HepG2 (cell line): ENCODE results near the gene PISD. TPM values are rescaled to one million over a fixed set of nuclear protein-coding genes. Genes with fewer than 3 reads are reported as not detected.

Experiments used
- CSRNP1 ChIP-seq: sonication (generic); formaldehyde crosslinking; IDR thresholded peaks from 2 replicates; pipeline ENCODE4 v1.8.1; 2023; ENCODE audit warnings: mild to moderate bottlenecking, missing genetic modification reagents
- CSRNP2 ChIP-seq: sonication (generic); formaldehyde crosslinking; conservative IDR thresholded peaks from 2 replicates; pipeline ENCODE4 v1.8.0; 2022; ENCODE audit warnings: low read depth, missing genetic modification reagents
- GLMP ChIP-seq: sonication (generic); formaldehyde crosslinking; IDR thresholded peaks from 2 replicates; pipeline ENCODE4 v1.9.0; 2021; ENCODE audit warnings: missing genetic modification reagents, mild to moderate bottlenecking, borderline replicate concordance
- HIVEP1 ChIP-seq: sonication (generic); formaldehyde crosslinking; IDR thresholded peaks from 2 replicates; pipeline ENCODE4 v1.4.0; 2020; ENCODE audit warnings: mild to moderate bottlenecking, missing genetic modification reagents
- MXD3 ChIP-seq: IDR thresholded peaks from 2 replicates; pipeline ENCODE4 v1.6.1; 2016; ENCODE audit warnings: mild to moderate bottlenecking, missing biosample characterization, missing genetic modification reagents
- MXD4 ChIP-seq: IDR thresholded peaks from 2 replicates; pipeline ENCODE4 v1.6.1; 2016; ENCODE audit warnings: mild to moderate bottlenecking, missing biosample characterization, missing genetic modification reagents
- NFYC ChIP-seq: IDR thresholded peaks from 2 replicates; pipeline ENCODE4 v1.6.1; 2016; ENCODE audit warnings: missing genetic modification reagents, missing compliant biosample characterization
- POLR2AphosphoS5 ChIP-seq: IDR thresholded peaks from 2 replicates; pipeline ENCODE4 v1.6.1; 2012; ENCODE audit warnings: low read depth, low read length
- REXO4 ChIP-seq: sonication (generic); formaldehyde crosslinking; IDR thresholded peaks from 2 replicates; pipeline ENCODE4 v1.8.0; 2022; ENCODE audit warnings: missing genetic modification reagents, mild to moderate bottlenecking, borderline replicate concordance
- SP4 ChIP-seq: sonication (generic); formaldehyde crosslinking; IDR thresholded peaks from 2 replicates; pipeline ENCODE4 v1.8.1; 2023; ENCODE audit warnings: mild to moderate bottlenecking, missing genetic modification reagents
- SP5 ChIP-seq: IDR thresholded peaks from 2 replicates; pipeline ENCODE4 v1.6.1; 2016; ENCODE audit warnings: low read depth, borderline replicate concordance
- SRSF4 ChIP-seq: fragments of 200-400 bp; formaldehyde crosslinking; IDR thresholded peaks from one replicate; pipeline ENCODE4 v1.6.1; 2018; ENCODE audit warnings: mild to moderate bottlenecking, low read depth, low read length, moderate library complexity; ENCODE audit not compliant: poor library complexity, severe bottlenecking
- THAP8 ChIP-seq: sonication (generic); formaldehyde crosslinking; IDR thresholded peaks from 2 replicates; pipeline ENCODE4 v1.5.1; 2020; ENCODE audit warnings: missing genetic modification reagents, mild to moderate bottlenecking, borderline replicate concordance
- YEATS2 ChIP-seq: sonication (generic); formaldehyde crosslinking; IDR thresholded peaks from 2 replicates; pipeline ENCODE4 v1.4.0; 2020; ENCODE audit warnings: missing genetic modification reagents, borderline replicate concordance
- ZBTB26 ChIP-seq: IDR thresholded peaks from 2 replicates; pipeline ENCODE4 v1.6.1; 2016; ENCODE audit warnings: missing compliant biosample characterization, missing genetic modification reagents, borderline replicate concordance
- ZNF234 ChIP-seq: sonication (generic); formaldehyde crosslinking; conservative IDR thresholded peaks from 2 replicates; pipeline ENCODE4 v1.5.1; 2020; ENCODE audit warnings: mild to moderate bottlenecking, missing genetic modification reagents
- ZNF251 ChIP-seq: sonication (generic); formaldehyde crosslinking; IDR thresholded peaks from 2 replicates; pipeline ENCODE4 v1.9.0; 2021; ENCODE audit warnings: mild to moderate bottlenecking, missing genetic modification reagents
- ZNF672 ChIP-seq: sonication (generic); formaldehyde crosslinking; IDR thresholded peaks from 2 replicates; pipeline ENCODE4 v1.8.1; 2022; ENCODE audit warnings: missing genetic modification reagents
- ZNF770 ChIP-seq: sonication (generic); formaldehyde crosslinking; IDR thresholded peaks from 2 replicates; pipeline ENCODE4 v1.5.0; 2020; ENCODE audit warnings: mild to moderate bottlenecking, missing genetic modification reagents
- ZNF773 ChIP-seq: sonication (generic); formaldehyde crosslinking; IDR thresholded peaks from 2 replicates; pipeline ENCODE4 v1.4.0; 2020; ENCODE audit warnings: missing genetic modification reagents, borderline replicate concordance
- polyA plus RNA-seq, 8 experiments: library from polyadenylated mRNA; depleted of rRNA in 3 of 8; stranded (reverse) in 7 of 8; unstranded in 1 of 8; fragments of >200 nt; fragmentation: Illumina TruSeq in 4 of 8; extraction: Trizol in 4 of 8; gene quantifications; 2 replicates each; pipeline versions ENCODE4 v1.2.1 to v1.2.3, GENCODE V29; 2011 to 2016; ENCODE audit warnings: low read depth in 4 of 8, missing spikeins in 1 of 8, mixed read lengths in 1 of 8; ENCODE audit not compliant: insufficient read depth in 1 of 8
- total RNA-seq, 5 experiments: library from RNA; depleted of rRNA; stranded (reverse); fragments of >200 nt; fragmentation: Illumina TruSeq; extraction: Trizol; gene quantifications; 2 replicates each; pipeline ENCODE4 v1.2.3, GENCODE V29; 2016; ENCODE audit warnings: low read depth in 1 of 5

The PISD gene
- total and polyA plus RNA-seq, 2 of the 13 experiments (the other 11 are each of a cell fraction or from before 2014, with no cell fraction given): 30.1 to 47.7 TPM

- TF ChIP-seq ZNF773 (no peak), POLR2AphosphoS5 (no peak), MXD4 (CRISPR knock-in tag) (no peak), ZNF234 (CRISPR knock-in tag) (no peak), ZBTB26 (no peak), THAP8 (CRISPR knock-in tag) (no peak), HIVEP1 (CRISPR knock-in tag) (no peak), CSRNP1 (no peak), CSRNP2 (CRISPR knock-in tag) (no peak), SRSF4 (no peak), REXO4 (no peak), NFYC (CRISPR knock-in tag) (no peak), MXD3 (CRISPR knock-in tag) (no peak), YEATS2 (CRISPR knock-in tag) (peak; percentile 54; the same call in 1 of the 2 replicates), ZNF770 (CRISPR knock-in tag) (0 out of 2 replicates have a peak, but pooled peaks have one; percentile 23), SP5 (CRISPR knock-in tag) (peak; percentile 68), ZNF251 (CRISPR knock-in tag) (no peak), GLMP (CRISPR knock-in tag) (no peak), SP4 (CRISPR knock-in tag) (no peak; the same call in 1 of the 2 replicates), ZNF672 (CRISPR knock-in tag) (no peak)
These were observed 75.7 kb downstream of the PISD start (continued) for GRCh38 chr22:31586137-31586920.
